ENCODE results near the gene GCGR.
A peak's percentile ranks its signal among the peaks of the same experiment; 100 is the strongest.

The GCGR gene

GRCh38 chr17:81825841-81826466 lies 22.0 kb downstream of the GCGR start:
- Histone ChIP-seq H3K27ac (no peak overlapping the region), H3K36me3 (replicated peaks) (peaks cover 6% of the 10 kb centered on the region), H3K4me3 (ENCODE audit: low read depth, low read length) (no peak overlapping the region), H3K27me3 (replicated peaks) (no peaks in the 10 kb centered on the region)
- no peak for DNase-seq
- TF ChIP-seq, protein P1, sequence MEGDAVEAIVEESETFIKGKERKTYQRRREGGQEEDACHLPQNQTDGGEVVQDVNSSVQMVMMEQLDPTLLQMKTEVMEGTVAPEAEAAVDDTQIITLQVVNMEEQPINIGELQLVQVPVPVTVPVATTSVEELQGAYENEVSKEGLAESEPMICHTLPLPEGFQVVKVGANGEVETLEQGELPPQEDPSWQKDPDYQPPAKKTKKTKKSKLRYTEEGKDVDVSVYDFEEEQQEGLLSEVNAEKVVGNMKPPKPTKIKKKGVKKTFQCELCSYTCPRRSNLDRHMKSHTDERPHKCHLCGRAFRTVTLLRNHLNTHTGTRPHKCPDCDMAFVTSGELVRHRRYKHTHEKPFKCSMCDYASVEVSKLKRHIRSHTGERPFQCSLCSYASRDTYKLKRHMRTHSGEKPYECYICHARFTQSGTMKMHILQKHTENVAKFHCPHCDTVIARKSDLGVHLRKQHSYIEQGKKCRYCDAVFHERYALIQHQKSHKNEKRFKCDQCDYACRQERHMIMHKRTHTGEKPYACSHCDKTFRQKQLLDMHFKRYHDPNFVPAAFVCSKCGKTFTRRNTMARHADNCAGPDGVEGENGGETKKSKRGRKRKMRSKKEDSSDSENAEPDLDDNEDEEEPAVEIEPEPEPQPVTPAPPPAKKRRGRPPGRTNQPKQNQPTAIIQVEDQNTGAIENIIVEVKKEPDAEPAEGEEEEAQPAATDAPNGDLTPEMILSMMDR (IDR thresholded peaks at IDR 0.05; ENCODE audit: low read depth, low read length, missing control alignments): peak; percentile 10
- in situ Hi-C loops (cut with HindIII; ENCODE audit: low pct_ligation_motif_present, low sequenced_read_pairs): no loop called here

DNA sequence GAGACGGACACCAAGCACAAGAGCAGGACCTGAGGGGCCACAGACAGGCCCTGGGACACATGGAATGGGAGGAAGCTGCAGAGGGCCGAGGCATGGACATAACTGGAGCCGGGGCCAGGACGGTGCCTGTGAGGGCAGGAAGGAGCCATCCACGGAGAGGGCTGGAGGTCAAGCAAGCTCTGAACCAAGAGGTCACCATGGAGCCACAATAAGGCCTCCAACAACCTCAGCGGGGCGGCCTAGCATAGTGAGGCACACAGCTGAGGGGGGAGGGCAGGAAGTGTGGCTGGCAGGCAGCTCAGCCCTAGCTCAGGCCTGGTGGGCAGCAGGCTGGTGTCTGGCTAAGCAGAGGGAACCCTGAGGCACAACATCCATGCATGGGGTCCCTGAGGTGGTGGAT lies 24.7 kb downstream of the GCGR start:
- Histone ChIP-seq H3K27ac (no peak overlapping the region), H3K27me3 (replicated peaks) (no peaks in the 10 kb centered on the region), H3K4me3 (ENCODE audit: low read depth, low read length) (no peak overlapping the region), H3K36me3 (replicated peaks) (peaks cover 3% of the 10 kb centered on the region)
- in situ Hi-C loops (cut with HindIII; ENCODE audit: low pct_ligation_motif_present, low sequenced_read_pairs): no loop called here
- DNase-seq: no peak
- TF ChIP-seq, protein P1 (IDR thresholded peaks at IDR 0.05; ENCODE audit: low read depth, low read length, missing control alignments): no peak

- H3K36me3 ChIP-seq (replicated peaks): no peaks in the 10 kb centered on the region
- no peak overlapping the region for H3K27ac ChIP-seq
Measured at GRCh38 chr17:81829858-81830257, 25.9 kb downstream of the GCGR start.

GRCh38 chr17:81831563-81831956 lies 27.6 kb downstream of the GCGR start:
- Histone ChIP-seq H3K27me3 (replicated peaks) (no peaks in the 10 kb centered on the region), H3K36me3 (replicated peaks) (no peaks in the 10 kb centered on the region), H3K27ac (peak overlapping the region; percentile 66), H3K4me3 (ENCODE audit: low read depth, low read length) (no peak overlapping the region)
- TF ChIP-seq, protein P1 (IDR thresholded peaks at IDR 0.05; ENCODE audit: low read depth, low read length, missing control alignments): no peak
- no peak for DNase-seq
- in situ Hi-C loops (cut with HindIII; ENCODE audit: low pct_ligation_motif_present, low sequenced_read_pairs): no loop called here

More at GRCh38 chr17:81829858-81830257, 25.9 kb downstream of the GCGR start:
- H3K27me3 ChIP-seq (replicated peaks): no peaks in the 10 kb centered on the region
- no peak overlapping the region for H3K4me3 ChIP-seq (ENCODE audit: low read depth, low read length)
- no peak for DNase-seq
- in situ Hi-C loops (cut with HindIII; ENCODE audit: low pct_ligation_motif_present, low sequenced_read_pairs): no loop called here
- TF ChIP-seq, protein P1 (IDR thresholded peaks at IDR 0.05; ENCODE audit: low read depth, low read length, missing control alignments): no peak

GRCh38 chr17:81831957-81832607 lies 28.1 kb downstream of the GCGR start:
- in situ Hi-C loops (cut with HindIII; ENCODE audit: low pct_ligation_motif_present, low sequenced_read_pairs): no loop called here
- peak; percentile 10 for DNase-seq
- Histone ChIP-seq H3K4me3 (ENCODE audit: low read depth, low read length) (peak overlapping the region; percentile 71), H3K27me3 (replicated peaks) (no peaks in the 10 kb centered on the region), H3K27ac (peak overlapping the region; percentile 66), H3K36me3 (replicated peaks) (no peaks in the 10 kb centered on the region)
- TF ChIP-seq, protein P1 (IDR thresholded peaks at IDR 0.05; ENCODE audit: low read depth, low read length, missing control alignments): no peak

Measured in brain microvascular endothelial cell (primary cell).